NCI-H524 treated with DMSO at 0.1 percent for 48 hours (cell line): ENCODE measurements around the gene LRRC59.

Experiments
- DNase-seq: peaks from one replicate; lab custom pipeline; 2025; lab: John Stamatoyannopoulos, UW

LRRC59 gene

DNA sequence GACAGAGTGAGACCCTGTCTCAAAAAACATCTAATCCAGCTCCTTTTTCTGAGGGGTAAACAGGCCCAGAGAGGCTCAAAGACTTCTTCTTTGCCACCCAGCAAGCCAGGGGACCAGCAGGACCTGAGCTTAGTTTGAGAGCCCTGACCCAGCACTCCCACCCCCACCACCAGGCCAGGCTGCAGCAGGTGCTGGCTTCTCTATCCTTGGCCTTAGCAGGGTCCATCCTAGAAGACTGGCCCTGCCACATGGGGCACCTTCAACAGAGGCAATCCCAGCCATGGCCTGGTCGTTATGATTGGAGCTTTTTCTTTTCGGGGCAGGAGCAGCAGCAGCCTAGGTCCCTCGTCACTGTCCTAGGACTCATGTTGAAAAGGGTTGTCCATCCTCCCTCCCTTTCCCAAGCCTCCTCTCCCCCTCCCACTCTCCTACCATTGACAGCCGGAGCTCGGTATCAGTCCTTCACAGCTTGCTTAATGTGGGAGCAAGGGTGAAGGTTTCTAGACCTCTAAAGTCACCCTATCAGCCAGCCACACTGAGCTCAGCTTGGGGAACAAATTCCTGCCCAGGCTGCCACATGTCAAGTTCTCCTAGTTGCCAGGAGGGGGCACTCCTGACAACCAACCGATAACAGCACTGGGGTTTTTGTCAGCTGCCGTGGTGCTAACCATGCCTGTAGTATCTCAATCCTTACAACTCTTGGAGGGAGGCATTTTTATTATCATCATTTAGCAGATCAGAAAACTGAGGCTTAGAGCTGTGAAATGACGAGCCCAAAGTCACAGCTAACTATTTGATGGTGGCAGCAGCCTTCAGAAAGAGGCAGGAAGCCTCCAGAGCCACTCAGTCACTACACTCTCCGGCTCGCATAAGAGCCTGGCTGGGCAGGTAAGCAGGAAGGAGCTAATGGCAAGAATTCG, 35.5 kb downstream of the LRRC59 start:
- no peak for DNase-seq

- no peak for DNase-seq
Measured at GRCh38 chr17:50360486-50361115, 36.7 kb downstream of the LRRC59 start.

DNA sequence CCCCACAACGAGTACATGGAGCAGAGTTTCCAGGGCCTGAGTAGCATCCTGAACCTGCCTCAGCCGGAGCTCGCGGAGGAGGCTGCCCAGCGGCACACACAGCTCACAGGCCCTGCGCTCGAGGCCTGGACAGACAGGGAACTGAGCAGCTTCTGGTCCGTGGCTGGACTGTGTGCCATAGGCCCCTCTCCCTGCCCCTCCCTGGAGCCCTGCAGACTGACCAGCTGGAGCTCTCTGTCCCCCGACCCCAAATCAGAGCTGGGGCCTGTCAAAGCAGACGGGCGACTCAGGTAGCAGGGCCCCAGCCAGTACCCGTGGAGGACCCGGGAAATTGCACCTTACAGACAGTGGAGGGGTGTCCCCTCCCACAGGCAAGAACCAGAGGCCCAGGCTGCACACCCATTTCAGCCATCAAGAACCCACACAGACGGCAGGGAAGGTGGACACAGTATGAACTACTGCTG, 37.3 kb downstream of the LRRC59 start:
- DNase-seq, result no peak

- no peak for DNase-seq
Measured at GRCh38 chr17:50359005-50359699, 38.2 kb downstream of the LRRC59 start.

- no peak for DNase-seq
Measured at GRCh38 chr17:50358177-50358576, 39.1 kb downstream of the LRRC59 start.

DNA sequence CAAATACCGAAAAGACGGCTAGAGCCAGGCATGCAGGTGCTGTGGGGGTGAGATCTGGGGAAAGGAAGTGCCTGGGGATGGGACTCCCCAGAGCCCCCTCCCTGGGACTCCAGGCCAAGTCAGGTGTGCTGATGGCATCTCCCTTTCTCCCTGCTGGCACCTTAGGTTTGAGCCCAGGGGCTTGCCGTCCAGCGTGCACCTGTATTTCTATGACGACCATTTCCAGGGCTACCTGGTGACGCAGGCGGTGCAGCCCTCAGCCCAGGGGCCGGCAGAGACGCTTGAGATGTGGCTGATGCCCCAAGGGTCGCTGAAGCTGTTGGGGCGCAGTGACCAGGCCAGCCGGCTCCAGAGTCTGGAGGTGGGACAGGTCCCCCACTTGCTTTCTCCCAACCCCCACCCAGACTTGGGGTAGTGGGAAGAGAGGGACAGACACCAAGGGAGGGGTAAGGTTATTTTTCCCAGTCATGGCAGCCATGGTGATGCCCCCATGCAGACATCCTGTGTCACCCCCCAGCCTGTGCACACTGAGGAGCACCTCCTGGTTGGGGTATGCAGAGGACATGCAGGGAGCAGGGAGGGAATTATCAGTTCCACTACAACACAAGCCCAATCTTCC, 40.3 kb downstream of the LRRC59 start:
- DNase-seq, result no peak

DNA sequence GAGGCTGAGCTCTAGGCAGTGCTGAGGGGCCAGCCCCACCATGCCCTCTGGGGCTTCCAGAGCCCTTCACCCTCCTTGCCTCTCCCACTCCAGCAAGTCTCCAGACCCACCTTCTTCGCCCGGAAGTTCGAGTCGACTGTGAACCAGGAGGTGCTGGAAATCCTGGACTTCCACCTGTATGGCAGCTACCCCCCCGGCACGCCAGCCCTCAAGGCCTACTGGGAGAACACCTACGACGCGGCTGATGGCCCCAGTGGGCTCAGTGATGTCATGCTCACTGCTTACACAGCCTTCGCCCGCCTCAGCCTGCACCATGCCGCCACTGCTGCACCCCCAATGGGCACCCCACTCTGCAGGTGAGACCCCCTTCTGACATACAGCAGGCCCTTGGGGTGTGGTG, 40.9 kb downstream of the LRRC59 start:
- DNase-seq, result no peak

DNA sequence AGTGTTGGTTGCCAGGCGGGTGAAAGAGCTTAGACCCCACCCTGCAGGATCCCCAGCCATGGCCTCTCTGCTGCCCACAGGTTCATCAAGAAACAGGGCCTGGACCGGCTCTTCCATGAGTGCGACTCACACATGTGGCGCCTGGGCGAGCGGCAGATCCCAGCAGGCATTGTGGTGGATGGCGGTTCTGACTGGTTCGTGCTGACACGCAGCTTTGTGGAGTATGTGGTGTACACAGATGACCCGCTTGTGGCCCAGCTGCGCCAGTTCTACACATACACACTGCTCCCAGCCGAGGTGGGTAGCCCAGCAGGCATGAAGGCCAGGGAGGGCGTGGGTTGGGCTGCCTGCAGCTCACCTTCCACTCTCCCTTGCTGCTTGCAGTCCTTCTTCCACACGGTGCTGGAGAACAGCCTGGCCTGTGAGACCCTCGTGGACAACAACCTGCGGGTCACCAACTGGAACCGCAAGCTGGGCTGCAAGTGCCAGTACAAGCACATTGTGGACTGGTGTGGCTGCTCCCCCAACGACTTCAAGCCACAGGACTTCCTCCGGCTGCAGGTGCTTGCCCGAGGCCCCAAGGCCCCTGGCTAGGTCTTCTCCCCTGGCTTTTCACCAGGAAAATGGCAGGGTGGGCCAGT, 41.5 kb downstream of the LRRC59 start:
- DNase-seq, result no peak

DNA sequence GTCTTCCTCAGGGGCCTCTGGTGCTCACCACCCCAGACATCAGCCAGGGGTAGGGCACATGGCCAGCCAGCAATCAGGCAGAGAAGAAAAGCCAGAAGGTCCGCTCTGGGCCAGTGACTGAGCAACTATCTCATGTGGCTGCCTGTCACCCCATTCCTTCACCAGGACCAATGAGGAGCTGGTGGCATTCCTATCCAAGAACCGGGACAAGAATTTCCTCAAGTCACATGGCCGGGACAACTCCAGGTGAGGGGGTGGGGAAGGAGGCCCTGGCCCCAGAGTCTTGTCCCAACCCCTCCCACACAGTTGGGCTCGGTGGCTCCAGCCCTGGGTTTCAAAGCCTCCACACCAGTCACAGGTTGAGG, 42.0 kb downstream of the LRRC59 start:
- no peak for DNase-seq

- DNase-seq, result no peak
Measured at GRCh38 chr17:50354776-50355175, 42.5 kb downstream of the LRRC59 start.

GRCh38 chr17:50354198-50354597, 43.1 kb downstream of the LRRC59 start:
- DNase-seq, result no peak

DNA sequence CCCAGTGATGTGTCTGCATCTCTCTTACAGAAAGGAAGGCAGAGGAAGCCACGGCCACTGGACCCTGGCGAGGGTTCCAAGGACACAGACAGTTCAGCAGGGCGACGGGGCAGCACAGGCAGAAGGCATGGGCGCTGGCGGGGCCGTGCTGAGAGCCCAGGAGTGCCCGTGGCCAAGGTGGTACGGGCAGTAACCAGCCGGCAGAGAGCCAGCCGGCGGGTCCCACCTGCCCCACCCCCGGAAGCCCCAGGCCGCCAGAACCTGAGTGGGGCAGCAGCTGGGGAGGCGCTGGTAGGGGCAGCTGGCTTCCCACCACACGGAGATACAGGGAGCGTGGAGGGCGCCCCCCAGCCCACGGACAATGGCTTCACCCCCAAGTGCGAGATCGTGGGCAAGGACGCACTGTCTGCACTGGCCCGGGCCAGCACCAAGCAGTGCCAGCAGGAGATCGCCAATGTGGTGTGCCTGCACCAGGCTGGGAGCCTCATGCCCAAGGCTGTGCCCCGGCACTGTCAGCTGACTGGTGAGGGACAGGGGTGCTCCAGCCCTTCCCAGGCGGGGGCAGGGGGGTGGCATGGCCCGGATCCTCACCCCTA, 43.6 kb downstream of the LRRC59 start:
- no peak for DNase-seq

- DNase-seq, result no peak
Measured at GRCh38 chr17:50352693-50353599, 44.4 kb downstream of the LRRC59 start.

DNA sequence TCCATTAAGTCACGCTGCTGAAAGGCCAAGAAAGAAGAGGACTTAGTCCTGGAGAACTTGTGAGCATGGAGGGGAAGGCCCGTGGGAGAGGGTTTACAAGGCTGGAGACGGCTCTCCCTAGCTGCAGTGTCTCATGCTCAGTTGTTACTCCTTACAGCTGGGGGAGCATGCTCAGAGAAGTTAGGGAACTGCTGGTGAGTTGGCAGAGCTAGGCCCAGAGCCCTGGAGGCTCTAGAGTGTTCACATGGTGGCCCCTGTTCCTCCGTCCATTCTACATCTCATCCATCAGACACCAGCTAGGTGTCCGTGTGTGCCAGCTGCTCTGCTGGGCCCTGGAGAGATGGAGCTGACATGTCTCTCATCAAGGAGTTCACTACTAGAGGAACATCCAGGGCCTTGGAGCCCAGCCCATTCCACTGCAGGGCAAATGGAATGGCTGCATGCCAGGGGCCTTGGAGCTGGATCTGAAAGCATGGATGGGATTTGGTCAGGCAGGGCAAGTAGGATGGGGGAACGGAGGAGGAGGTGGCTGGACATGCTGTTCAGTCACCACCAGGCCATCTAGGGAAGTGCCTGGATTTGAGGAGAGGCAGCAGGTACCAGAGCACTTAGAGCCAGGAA, 45.1 kb downstream of the LRRC59 start:
- no peak for DNase-seq

DNA sequence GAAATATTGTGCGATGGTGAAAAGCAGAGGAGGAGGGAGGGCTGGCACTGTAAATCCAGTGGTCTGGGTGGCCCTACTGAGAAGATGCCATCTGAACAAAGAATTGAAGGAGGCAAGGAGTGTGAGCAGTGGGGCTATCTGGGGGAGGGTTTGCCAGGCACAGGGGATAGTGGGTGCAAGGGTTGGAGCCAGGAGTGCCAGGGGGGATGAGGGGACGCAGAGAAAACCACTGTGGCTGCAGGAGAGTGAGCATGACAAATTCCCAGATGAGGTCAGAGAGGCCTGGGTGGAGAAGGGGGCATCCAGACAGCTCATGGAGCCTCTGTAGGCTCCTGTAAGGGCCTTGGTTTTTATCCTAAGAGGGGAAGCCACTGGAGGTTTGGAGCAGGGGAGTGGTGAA, 46.6 kb downstream of the LRRC59 start:
- DNase-seq, result no peak

DNA sequence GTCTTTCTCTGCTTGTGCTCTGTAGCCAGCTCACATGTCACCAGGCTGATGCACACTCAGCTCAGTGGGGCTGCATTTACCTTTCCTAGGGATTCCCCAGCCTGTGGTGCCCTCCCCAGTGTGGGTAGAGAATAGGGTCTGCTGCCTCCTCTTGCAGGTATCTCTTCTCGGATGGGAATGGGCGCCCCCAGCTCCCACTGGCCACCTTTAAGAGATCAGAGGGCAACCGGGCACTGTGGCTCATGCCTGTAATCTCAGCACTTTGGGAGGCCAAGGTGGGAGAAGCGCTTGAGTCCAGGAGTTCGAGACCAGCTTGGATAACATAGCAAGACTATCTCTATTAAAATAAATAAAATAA, 48.1 kb downstream of the LRRC59 start:
- DNase-seq, result no peak

DNA sequence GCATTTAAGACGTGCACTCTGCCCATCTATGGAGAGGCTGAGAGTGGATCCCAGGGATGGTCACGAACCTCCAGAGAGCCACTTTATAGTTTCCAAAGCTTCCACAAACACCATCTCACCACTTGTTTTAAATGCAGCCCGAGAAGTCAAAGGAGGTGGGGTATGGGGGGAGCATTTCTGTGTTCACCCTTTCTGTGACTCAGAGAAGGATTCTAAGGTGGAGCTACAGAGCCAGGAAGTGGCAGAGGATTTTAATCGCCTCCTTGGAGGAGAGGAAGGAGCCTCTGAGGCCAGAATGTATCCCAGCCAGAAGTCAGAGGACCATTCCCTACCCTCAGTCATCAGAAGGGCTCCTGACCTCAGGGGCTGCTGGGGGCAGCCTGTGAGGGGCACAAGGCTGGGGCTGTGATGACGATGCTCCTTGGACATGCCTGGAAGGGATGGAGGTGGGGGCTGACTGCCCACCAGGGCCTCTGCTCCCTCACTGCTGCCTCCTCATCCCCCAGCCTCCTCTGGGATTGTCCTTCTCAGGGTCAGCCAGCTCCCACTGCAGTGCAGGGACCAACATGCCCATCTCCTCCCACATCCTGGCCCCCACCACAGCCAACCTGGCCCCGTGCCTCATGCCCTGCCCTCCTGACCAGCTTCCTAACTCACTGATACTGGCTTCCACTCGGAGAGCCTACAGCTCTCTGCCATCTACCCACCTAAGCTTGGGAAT, 48.6 kb downstream of the LRRC59 start:
- no peak for DNase-seq

GRCh38 chr17:50347894-50348291, 49.4 kb downstream of the LRRC59 start:
- no peak for DNase-seq

DNA sequence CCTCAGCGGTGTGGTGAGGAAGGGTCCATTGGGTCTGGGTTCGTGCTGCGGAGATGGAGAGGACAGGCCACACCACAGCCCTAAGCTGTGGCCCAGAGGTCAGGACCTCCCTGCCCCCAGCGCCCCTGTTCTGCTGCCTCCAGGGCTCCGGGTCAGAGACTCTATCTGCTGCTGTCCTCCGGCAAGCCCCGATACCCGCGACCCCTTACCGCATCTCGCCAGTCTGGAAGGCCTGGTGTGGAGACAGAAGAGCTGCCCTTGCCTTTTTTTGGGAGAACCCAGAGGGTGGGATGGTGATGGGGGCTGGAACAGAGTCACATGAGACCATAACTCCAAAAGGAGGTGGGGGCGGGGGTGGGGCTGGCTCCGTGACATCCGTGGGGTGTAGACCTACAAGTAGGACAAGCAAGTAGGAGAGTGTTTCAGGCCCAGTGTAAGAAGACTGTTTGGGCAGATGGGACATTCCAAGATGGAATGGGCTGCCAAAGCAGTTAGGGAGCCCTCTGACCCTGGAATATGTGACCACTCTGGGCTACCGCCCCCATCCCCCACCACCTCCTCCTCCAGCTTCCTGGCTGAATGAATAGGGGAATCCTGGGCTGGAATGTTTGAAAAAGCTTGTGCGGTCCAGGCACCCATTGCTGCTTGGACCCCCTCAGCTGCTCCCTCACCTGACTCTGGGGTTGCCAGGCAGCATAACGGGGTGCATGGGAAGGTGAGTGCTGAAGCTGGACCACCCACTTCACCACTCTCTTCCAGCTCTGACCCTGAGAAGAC, 50.0 kb downstream of the LRRC59 start:
- no peak for DNase-seq
